GM21529 (cell line): ENCODE measurements around the gene TRRAP.
A peak's percentile ranks its signal among the peaks of the same experiment; 100 is the strongest.
"Not testable (repeated sequence)": the region's sequence is repeated elsewhere in the genome, so short reads cannot be mapped to it uniquely, and the experiment has no call there.

Source experiments
- ATAC-seq: cut with Tn5 transposase; IDR thresholded peaks from one replicate; pipeline ENCODE4 v1.9.1; 2021; ENCODE audit not compliant: unreplicated experiment

Gene TRRAP

DNA sequence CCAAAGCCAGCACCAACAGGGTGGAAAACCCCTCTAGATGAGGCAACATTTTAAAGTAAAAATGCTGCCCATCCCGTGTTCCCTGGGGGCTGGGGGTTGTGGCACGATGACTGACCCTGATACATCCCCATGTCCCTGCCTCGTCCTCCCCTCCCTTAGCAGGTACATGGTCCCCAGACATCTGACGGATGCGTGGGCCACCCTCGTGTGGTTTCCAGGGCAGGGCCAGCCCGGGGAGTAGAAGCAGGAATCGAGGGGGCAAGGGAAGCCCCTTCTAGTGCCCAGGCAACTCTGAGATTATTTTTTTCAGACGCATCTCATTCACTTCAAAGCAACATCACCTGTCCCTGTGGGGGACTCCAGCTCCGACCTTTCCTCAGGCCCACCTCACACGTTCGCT, 12.0 kb upstream of the TRRAP start:
- ATAC-seq, result no peak

DNA sequence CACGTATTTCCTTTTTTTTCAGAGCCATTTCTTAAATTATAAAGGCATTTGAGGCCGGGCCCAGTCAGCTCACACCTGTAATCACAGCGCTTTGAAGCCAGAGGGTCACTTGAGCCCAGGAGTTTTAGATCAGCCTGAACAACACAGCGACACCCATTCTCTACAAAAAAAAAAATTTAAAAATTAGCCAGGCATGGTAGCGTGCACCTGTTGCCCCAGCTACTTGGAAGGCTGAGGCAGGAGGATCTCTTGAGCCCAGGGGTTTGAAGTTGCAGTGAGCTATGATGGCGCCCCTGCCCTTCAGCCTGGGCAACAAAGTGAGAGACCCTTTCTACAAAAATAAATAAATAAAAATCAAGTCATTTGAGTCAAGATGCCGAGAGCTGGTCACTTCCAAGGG, 11.6 kb upstream of the TRRAP start:
- no peak for ATAC-seq

DNA sequence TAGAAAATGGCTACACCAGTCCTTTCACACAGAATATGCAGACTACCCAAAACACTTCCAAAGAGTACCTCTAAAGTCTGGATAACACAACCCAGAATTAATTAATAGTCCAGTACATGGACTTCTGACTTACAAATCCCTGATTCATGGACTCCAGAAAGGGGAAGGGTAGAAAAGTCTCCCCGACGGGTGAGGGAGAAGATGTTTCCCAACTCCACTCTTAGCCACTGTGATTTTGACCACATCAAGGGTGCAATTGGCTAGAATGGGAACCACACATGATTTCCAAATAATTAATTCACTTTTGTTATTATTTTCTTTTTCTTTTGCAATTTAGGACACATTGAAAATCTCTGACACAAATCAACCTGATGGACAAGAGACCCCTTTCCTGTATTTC, 9.9 kb upstream of the TRRAP start:
- no peak for ATAC-seq

DNA sequence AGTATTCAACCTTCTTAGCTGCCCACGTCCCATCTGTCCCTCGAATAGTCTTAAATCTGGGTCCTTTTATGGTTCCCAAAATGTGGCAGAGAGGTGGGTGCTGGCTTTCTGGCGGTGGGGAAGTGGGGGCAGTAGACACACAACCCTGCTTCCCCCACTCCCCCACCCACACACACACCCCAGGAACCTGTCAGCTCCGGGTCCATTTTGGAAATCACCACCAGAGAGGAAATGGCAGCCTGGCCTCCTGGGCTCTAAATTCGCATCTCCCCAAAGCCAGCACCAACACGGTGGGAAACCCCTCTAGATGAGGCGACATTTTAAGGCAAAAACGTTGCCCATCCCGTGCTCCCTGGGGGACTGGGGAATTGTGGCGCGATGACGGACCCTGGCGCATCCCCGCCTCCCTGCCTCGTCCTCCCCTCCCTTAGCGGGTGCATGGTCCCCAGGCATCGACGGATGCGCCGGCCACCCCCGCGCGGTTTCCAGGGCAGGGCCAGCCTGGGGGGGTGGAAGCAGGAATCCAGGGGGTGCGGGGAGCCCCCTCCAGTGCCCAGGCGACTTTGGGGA, 9.2 kb upstream of the TRRAP start:
- peak; percentile 8 for ATAC-seq

DNA sequence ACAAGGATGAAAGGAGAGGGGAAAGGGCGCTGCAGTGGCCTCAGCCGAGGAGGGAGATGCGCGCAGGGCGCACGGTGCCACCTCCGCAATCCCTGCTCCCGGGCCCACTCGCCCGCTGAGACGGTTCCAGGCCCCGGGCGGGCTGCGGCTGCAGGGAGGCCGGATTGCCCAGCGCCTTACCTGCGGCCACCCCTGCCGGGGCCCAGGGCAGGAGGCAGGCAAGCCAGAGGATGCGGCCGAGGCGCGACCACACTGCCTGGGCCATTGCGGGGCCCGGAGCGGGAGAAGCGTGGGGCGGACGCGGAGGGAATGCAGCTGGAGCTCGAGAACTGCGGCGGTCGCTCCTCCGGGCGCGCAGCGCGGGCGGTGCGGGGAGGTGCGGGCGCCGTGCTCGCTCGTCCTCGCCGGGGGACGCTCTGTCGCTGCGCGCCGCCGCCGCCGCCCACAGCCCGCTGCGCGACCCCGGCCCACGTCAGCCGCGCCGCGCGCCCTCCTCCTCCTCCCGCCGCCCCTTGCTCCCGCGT, 8.7 kb upstream of the TRRAP start, which contains the start of gene TMEM130:
Gene TMEM130 (minus strand): TSS at position 418 of the 524 bp plus-strand sequence. CDS start 153 bp downstream, at position 265.
- peak; percentile 14 for ATAC-seq

DNA sequence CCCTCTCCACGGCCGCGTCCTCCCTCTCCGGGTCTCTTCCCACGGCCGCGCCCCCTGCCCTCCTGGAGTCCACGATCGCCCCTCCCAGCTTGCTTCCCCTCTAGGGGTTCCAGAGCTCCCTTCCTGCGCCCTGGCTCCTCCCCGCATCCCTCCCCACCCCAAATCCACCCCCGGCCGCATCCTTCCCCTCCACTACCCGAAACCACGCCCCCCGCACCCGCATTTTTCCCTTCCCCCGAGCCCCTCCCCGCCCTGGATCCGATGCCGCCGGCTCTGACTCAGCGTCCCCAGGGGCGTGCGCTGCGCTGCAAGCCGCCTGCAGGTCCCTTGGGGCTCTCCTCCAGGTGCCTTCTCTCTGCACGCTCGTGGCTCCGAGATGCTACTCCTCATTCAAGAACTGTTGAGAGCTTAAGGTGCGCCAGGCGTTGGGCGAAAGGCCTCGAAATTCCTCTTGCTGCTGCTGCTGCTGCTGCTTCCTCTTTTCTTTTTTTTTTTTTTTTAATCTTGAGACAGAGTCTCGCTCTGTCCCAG, 8.1 kb upstream of the TRRAP start:
- peak; percentile 75 for ATAC-seq

DNA sequence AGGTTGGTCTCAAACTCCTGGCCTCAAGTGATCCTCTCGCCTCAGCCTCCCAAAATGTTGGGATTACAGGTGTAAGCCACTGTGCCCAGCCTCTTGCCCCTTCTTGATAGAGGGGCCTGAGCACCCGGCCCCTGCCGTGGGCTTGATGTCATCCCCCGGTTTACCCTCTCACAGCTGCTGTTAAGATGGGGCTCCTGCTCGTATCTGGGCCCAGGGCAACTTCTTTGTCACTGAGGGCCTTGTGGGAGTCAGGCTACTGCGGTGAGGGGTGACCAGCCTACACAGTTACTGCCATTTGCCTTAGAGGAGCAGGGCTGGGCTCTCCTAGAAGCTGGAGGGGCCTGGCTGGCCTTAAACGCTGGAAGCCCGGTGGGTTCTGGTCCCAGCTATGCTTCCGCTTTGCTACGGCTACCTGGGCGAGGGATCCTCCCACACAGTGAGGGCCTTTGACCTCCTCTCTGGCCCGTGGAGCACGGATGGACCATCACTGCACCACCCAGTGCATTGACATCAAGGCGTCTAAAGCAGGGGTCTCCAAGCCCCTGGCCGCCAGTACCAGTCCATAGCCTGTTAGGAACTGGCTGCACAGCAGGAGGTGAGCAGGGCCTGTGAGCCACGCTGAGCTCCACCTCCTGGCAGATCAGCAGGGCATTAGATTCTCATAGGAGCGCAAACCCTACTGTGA, 7.4 kb upstream of the TRRAP start:
- ATAC-seq, result no peak

DNA sequence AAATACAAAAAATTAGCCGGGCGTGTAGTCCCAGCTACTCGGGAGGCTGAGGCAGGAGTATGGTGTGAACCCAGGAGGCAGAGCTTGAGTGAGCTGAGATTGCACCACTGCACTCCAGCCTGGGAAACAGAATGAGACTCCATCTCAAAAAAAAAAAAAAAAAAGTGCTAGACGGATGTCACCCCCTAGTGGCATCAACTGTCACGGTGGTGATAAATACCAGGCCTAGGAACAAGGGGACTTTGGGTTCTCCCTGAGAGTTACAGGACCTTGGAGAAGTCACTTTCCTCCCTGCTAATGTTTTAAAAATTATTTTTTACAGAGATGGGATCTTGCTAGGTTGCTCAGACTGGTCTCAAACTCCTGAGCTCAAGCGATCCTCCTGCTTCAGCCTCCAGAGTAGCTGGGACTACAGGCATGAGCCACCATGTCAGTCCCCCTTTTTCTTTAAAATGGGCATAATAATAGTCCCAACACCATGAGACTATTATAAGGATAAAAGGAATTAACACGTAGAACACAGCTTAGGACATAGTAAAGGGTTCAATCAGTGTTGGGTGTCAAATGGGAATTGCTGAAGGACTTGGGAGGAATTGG, 5.9 kb upstream of the TRRAP start:
- ATAC-seq, result no peak

DNA sequence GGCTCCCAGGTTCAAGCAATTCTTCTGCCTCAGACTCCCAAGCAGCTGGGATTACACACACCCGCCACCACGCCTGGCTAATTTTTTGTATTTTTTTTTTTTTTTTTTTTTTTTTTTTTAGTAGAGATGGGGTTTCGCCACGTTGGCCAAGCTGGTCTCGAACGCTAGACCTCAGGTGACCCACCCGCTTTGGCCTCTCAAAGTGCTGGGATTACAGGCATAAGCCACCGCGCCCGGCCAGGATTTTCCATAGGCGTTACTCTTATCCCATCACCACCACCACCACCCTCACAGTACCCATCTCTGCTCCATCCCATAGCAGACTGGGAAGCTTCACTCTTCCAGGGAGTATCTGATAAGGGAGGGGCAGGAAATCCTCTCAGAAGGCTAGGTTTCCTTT, 4.7 kb upstream of the TRRAP start:
- not testable (repeated sequence) for ATAC-seq

DNA sequence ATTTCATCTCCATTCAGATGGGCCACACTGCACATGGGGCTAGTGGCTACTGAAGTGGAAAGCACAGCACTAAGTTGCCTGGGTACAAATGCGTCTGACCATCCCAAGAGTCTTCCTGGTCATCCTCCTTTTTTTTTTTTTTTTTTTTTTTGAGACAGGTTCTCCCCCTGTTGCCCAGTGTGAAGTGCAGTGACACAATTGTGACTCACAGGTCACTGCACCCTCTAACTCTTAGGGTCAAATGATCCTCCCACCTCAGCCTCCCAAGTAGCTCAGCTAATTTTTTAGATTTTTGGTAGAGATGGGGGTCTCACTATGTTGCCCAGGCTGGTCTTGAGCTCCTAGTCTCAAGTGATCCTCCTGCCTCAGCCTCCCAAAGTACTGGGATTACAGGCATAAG, 3.4 kb upstream of the TRRAP start:
- ATAC-seq, result no peak

DNA sequence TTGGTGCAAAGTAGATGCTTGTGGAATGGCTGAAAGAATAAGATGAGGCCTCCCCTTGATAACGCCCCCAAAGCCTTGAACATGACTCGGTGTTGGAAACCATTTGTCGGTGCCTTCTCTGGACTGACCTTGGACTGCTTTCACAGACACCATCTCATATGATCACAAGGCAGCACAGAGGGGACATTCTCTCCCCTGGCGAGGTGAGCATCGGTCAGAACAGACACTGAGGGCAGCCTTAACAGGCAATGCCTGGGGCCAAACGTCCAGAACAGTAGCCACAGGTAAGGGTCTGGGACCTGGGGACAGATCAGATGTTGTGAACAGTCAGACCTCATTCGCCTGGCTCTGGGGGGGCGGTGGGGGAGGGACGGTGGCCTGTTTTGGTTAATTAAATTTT, 2.8 kb upstream of the TRRAP start:
- ATAC-seq, result no peak

DNA sequence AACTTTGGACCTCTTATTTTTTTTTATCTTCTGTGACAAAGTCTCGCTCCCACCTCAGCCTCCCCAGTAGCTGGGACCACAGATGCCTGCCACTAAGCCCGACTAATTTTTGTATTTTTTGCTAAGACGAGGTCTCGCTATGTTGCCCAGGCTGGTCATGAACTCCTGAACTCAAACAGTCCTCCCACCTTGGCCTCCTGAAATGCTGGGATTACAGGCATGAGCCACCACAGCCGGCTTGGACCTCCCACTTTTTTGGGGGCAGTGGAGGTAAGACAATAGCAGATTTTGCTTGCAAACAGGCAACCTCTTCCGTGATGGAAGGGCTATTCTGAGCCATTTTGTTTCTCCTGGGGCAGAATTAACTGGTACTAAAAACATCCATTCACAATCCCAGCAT, 1.2 kb upstream of the TRRAP start:
- ATAC-seq, result no peak

DNA sequence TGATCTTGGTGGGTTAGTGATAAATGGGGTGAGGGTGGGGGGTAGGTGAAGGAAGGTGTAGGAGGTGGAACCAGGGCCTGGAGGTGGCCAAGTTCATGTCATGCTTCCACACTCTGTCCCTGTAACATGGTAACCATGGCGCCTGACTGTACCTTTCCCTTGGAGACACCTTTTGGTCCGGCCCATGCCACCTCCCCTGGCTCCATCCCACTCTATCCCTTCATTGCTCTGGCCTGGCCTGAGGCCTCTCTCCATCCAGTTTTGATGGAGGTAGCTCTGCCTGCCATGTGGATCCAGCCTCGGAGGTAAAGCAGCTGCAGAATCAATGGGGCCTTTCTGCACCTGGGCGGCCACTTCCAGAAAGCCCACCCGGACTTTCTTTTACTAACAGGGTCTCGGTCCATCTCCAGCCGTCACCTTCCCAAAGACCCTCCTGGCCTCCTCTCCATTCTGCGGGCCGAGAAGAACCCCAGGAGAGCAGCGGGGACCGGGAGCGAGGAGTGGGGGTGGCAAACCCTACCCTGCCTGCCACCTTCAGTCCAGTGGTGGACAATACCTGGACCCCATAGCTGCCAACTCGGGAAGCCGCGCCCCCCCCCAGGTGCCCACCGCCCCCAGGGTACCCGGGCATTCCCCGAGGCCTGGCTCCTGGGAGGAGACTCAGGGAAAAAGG, 504 bp upstream of the TRRAP start:
- ATAC-seq, result no peak

DNA sequence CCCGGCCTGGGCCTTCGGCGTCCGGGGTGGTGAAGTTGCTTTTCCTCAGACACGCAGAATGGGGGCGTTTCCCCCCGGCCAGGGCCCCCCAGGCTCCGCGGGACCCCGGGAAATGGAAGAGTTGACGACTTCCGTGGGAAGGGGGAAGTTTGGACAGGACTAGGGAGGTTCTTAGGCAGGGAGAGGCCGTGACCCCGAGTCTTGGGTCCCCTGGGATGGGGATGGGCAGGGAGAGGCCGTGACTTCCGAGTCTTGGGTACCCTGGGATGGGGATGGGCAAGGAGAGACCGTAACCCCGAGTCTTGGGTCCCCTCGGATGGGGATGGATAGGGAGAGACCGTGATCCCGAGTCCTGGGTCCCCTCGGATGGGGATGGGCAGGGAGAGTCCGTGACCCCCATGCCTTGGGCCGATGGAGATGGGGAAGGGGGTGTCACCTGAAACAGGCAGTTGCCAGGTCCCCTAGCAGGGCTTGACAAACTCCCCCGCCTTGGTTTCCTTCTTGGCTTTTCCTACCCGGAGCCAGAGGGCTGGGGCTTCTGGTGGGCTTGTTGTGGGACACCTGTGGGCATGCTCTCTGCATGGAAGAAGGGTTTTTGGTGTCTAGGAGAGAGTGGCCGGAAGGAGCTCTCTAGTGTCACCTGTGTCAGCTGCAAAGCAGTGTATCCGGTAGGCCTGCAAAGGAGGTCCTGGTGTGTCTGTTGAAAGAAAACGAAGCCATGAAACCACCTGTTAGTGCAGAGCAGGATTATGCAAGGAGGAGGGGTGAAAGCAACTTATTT, 1.1 kb downstream of the TRRAP start:
- ATAC-seq, result peak; percentile 84

DNA sequence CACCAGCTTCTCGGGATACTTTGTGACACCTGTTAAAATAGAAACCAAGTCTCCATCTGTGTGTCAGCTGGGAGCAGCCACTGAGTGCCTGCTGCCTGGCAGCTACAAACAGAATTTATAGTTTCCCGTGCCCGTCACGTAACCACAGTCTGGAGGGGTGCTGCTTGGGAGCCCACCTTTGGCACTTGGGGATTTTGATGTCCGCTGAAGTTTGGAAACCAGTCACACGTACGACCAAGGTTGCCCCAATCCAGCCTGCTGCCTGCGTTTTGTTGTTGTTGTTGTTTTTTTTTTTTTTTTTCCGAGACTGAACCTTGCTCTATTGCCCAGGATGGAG, 1.6 kb downstream of the TRRAP start:
- no peak for ATAC-seq

DNA sequence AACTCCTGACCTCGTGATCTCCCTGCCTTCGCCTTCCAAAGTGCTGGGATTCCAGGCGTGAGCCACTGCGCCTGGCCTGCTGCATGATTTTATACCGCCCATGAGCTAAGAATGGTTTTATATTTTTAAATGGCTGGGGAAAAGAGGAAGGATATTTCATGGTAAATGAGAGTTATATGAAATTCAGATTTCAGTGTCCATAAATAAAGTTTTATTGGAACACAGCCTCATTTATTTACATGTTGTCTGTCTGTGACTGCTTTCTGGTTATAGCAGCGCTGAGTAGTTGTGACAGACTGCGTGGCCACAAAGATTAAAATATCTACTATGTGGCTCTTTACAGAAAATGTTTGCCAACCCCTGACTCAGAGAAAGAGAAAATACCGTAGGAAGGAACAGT, 2.2 kb downstream of the TRRAP start:
- ATAC-seq, result no peak

DNA sequence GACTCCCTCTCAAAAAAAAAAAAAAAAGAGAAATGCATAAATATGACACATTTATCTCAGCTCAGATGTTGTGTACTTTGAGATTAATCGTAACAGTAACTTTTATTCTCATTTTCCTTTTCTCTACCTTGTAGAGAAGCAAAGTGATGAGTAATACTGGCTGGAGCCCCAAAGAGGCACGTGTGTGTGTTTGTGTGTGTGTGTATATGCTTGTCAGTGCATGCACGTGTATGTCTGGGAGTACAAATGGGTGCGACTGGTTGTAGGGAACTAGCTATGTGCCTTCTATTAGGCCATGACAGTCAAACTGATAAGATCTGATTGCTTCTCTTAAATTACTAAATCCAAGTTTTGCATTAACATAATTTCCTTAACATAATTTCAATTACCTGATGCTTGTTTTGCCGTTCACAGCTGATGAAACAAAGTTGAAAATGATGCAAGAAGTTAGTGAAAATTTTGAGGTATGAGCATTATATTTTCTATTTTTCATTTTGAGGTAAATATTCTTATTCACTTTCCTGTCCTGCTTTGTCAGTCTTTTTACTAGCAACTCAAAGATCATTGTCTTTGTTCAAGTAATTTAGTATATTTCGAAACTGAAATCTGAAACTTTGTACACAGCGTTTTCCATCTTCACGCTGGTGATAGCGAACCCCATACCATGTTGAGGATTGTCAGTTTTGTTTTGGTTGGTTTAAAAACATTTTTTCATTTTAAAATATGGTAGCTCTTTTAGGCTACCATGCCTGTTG, 3.4 kb downstream of the TRRAP start:
- no peak for ATAC-seq

DNA sequence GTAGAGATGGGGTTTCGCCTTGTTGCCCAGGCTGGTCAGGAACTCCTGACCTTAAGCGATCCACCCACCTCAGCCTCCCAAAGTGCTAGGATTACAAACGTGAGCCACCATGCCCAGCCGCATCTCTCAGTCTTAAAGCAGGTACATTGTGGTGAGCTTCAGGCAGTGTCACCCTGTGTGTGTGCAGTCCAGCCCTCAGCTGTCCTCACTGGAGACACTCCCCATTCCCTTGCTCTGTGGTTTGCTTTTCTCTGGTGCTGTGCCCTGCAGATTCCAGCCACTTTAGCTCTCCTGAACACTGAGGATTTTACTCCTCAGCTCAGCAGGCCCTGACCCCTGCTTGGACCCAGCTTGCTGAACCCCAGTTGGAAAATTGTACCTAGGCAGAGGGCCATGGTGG, 6.1 kb downstream of the TRRAP start:
- ATAC-seq, result no peak

DNA sequence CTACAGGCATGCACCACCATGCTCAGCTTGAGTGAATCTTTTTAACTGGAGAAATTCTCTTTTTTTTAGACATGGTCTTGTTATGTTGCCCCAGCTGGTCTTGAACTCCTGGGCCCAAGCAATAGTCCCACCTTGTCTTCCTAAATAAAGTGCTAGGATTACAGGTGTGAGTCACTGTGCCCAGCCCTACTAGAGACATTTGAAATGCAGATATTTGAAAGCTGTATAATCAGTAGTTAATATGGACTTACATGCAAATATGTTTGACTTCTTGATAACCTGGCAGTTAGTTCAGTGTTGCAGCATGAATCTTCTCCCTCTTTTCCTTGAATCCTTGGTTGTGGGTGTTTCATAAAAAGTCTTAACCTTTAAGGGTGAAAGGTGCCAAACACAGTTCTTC, 8.7 kb downstream of the TRRAP start:
- no peak for ATAC-seq

DNA sequence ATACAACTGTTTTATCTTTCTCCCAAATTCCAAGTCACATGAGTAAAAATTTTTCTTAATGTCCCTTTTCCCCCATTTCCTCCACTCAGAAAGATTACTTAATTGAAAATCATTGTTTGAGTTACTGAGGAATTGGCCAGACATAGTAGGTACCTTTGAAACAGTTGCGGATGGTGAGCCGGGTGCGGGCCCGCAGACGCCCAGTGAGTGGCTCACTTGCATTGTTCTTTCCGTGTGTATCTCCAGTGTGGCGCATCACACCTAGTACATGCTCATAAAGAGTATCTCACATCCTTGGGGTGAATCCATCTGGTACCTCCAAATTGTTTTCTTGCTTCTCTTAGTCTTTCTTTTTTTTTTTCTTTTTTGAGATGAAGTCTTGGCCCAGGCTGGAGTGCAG, 14.3 kb downstream of the TRRAP start:
- ATAC-seq, result no peak
